GM18870 (cell line): ENCODE data around the gene GPR137B.

Source experiments
- ATAC-seq: cut with Tn5 transposase; IDR thresholded peaks from one replicate; pipeline ENCODE4 v1.9.1; 2021; ENCODE audit warnings: moderate library complexity; ENCODE audit not compliant: unreplicated experiment

GPR137B gene

DNA sequence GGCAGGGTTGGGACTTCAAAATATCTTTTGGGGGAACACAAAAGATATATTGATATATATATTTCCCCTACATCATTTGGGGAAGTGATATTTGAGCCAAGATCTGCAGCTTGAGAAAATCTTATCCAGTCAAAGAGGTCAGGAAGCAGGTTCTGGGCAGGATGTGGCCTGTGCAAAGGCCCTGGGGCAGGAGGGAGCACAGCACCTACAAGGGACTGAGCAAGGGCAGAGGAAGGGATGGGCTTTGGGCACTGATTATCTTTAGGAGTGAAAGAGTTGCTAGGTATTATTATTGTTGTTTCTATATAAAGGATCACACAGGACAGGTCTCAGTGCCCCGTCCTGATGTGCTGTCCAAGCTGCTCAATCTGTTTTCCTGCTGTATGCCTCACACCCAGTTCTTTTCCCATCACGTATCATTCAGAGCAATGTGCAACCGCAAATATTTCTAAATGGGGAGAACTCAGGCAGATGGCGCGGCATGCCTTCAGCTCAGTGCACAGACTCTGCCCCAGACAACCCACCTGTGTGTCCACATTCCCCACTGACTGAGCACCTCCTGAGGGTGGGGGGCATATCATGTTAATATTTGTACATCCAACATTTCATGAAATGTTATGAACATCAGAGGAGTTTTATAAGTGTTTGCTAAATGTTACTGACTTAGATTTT, 28.1 kb upstream of the GPR137B start:
- ATAC-seq, result no peak

DNA sequence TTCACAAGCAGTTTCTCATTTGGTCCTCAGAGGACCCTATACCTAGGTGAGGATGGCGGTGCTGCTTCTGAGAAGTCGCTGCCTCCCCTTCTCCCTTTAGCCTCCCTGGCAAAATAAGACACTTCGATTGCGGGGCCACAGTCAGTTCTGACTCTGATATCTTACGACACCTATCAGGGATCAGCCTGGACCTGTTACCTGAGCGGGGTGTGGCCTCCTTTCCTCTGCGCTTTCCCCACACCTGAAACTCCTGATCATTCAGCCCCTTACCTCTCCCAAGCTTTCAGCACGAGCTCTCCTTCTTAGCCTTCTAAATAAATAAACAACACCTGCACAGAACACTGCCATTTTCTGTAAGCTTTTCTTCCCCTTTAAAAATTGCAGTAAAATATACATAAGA, 24.6 kb upstream of the GPR137B start:
- no peak for ATAC-seq

DNA sequence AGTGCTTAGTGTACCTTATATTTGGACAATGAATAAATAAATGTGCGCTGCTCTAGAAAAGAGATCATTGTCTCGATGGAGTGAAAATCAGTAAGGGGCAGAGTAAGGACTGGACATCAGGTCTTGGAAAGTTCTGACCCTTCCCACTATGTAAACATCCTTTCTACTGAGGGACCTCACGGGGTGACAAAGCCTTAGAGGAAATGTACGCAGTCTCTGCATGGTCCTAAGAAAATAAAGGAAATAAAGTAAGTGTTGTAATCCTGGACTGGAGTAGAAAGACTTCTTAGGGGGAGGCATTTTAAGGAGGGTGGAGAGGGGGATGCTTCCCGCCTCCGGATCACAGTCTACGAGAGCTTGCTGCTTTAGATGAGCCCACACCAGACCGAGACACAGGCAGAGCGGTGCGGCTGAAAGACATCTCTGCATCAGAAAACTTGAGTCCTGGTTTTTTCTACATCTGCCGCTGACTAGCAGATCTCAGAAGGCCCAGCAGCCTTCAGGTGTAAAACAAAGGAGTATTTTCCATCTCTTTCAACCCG, 22.3 kb upstream of the GPR137B start:
- no peak for ATAC-seq

DNA sequence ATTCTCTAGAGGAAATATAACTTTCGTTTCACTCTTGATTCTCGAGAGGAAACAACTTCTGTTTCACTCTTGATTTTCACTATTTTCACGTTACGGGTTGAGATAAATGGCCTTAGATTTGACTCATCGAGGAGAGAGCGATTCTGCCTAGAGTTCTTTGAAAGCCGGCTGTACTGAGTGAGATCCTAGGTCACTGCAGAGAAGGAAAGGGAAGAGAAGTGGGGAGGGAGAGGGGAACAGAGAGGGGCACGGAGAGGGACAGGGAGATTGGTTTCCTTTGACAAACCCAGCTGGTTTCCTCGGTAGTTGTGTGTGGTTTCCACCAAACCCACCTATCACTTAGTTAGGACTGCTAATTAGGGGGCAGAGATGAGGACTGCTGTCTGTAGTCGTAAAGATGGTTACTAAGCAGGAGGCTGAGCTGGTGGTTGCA, 21.6 kb upstream of the GPR137B start:
- ATAC-seq, result peak; percentile 47

DNA sequence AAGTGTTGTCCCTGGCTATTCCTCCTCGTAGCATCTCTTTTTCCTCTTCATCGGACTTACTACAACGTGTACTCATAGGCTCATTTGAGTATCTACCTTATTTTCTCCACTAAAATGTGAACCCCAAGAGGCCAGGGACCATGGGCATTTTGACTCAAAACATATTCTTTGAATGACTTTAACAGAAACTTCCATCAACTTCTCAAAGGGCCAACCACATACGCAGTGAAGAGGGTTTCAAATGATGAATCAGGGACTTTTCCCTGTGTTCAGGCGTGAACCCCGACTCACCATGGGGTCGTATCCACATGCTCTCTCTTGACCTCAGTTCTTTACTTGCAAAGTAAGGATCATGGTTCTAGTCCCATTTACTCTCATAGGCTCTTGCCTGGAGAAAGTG, 20.2 kb upstream of the GPR137B start:
- peak; percentile 72 for ATAC-seq

DNA sequence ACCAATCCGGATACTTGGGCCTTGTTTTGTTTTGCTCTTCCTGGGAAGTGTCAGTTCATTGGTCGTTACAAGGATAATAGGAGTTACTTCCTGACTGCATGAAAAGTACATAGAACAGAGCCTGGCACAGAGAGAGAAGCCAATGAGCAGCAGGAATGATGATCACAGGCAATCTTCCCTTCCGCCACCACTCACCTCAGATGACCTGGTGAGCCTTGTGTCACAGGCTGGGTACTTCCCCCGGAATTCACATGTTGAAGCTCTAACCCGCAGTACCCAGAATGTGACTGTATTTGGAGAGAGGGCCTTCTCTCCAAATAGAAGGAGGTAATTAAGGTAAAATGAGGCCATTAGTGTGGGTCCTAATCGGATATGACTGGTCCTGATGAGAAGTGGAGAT, 18.8 kb upstream of the GPR137B start:
- no peak for ATAC-seq

DNA sequence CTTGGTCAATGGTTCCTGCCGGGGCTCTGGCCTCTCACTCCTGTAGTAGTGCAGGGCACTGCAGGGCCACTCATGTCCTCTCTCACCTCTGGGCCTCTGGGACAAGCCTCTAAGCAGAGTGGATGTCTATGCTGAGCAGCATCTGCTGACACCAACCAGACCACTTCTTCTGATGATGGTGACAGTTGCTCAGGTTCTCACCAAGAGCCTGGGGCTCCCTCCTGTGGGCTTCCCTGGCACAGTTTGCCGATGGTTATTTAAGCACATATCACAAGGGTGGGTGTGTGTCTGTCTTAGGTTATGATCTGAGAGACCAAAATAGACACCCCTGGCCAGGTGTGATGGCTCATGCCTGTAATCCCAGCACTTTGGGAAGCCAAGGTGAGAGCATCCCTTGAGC, 17.4 kb upstream of the GPR137B start:
- no peak for ATAC-seq

DNA sequence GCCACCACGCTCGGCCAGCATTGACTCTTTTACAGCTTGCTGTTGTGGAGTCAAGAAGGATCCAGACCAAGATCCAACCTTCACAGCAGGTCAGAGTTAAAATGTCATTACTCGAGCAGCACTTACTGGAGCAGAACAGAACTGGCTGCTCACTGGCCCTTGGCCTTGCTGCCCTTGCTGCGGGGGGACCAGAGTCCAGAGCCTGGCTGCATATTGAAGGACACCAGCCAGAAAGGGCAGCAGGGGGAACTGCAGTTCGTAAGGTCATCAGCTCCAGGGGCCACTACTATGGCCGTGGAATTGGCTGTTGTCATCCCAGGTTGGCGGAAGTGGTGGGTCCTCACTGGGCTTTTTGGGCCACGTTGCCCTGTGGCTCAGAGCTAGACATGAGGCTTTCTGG, 15.3 kb upstream of the GPR137B start:
- no peak for ATAC-seq

DNA sequence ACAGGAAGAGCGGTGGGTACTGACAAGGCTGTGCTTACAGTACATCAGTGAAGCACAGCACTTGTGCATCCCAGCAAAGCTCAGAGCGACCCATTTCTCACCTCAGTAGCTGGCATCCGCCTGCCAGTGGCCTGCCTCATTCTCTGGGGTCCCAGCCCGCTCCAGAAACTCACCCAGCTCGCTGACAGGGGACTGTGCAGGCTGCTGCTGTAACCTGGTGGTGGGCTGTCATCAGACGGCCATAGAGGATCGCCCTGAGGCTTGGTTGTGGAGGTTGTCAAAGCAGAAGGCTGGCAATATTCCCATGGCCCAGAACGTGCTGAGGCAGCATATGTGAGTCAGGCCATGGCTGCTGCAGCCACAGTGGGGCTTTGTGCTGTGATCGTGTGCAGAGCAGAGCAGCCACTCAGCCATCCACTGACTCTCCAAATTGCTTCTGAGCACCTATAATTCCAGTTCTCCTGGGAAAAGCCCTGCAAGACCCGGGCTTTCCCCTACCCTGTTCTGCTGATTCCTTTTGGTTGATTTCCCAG, 13.6 kb upstream of the GPR137B start:
- ATAC-seq, result no peak

DNA sequence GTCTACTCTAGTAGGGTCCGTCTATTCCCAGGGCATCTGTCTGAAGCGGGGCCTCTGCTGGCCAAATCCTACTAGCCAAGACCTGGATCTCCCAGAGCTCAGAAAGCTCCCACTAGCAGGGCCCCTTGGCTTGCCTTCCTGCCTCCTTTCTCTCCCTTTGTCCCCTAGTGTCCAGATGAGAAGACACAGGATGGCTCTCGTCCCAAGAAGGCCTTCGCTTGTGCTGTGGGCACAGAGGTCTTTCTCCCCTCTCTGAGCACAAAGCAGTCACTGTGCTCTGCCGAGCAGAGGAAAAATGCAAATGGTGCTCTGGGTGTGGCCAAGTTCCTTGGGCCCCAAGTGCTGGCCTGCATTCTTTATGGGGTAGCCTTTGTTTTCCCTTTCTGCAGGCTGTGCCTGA, 13.0 kb upstream of the GPR137B start:
- no peak for ATAC-seq

DNA sequence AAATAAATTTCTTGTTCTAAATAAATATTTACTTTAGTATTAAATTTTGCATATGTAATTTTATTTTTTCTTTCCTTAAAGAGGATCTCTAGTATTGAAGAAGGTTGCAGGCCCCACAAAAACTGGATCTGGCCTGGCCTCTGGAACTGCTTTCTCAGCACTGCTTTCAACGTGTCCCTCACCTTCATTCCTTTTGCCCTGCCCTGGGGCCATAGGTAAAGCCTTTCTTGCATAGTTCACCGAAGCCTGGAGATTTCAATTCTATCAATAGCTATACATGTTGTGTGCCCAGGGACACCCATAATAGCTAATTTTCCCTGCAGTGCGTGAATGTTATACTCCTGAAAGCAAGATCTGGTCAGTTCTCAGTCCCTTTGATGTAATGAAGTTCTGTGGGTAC, 12.0 kb upstream of the GPR137B start:
- no peak for ATAC-seq

DNA sequence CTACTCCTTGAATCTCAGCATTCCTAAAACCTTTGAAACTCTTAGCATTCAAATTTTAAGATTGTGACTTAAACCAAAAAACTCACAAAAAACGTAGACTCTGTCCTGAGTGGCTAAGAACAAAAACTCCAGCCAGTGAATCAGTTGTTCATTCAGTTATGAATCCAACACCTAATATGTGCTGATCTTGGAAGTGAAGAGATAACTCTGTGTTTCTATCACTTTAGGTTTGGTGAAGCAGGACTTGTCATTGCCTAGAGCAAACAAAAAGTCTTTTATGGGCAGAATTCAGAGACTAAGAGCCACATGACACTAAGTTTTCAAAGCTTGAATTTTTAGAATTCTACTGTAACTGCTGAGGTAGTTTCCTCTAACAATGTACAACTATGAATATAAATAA, 10.4 kb upstream of the GPR137B start:
- ATAC-seq, result no peak

DNA sequence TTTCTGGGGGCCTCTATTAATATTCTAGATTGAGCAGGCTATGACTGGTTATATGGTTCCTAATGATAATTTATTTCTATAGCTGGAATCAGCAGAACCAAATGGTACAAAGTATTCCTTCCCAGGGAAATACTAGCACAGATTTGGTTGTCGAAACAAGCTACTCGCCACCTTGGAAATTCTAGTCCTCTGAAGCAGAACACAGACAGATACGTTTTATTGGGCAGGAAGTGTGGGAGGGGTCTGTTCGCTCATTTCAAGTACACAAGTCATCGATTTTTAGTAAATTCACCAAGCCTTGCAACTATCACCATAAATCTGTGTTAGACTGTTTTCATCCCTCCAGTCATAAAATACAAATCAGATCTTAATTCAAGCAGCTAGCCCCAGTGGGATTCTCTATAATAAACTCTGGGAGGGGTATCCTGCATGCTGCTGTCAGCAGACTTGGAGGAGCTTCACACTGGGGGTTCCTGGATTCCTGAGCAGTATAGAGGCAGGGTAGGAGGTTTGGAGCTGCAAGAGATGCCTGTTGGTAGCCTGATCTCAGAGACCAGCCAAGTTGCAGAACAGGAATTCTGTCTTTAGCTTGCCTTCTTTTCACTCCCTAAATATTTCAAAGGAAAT, 9.8 kb upstream of the GPR137B start:
- ATAC-seq, result no peak

DNA sequence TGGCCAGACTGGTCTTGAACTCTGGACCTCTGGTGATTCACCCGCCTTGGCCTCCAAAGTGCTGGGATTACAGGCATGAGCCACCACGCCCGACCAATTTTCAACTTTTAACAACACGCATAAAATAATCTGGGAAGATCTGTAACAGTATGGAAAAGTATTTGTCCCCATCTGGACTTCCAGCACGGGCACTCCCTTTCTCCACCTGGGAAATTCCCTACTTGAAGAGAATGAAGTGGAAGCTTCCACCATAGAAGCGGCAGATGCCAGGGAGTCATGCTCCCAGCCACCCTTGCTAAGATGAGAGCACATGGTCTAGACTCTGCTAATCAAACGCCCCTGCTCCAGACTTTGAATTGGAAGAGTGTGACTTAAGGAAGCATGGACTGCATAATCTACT, 9.0 kb upstream of the GPR137B start:
- no peak for ATAC-seq

DNA sequence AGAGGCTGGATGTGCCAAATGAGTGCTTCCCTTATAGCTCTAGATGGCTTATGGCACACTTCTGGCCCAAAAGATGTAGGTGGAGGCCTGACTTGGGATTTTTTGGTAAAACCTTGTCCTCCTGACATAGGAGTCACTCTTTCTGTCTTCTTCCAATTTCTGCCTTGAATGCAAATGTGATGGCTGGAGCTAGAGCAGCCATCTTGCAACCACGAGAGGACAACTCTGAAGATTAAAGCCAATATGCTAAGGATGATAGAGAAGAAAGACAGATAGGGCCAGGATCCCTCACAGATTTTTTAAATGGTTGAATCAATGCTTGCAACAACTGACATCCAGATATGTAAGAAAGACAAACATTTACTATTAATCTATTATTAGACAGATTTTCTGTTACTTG, 8.5 kb upstream of the GPR137B start:
- no peak for ATAC-seq

DNA sequence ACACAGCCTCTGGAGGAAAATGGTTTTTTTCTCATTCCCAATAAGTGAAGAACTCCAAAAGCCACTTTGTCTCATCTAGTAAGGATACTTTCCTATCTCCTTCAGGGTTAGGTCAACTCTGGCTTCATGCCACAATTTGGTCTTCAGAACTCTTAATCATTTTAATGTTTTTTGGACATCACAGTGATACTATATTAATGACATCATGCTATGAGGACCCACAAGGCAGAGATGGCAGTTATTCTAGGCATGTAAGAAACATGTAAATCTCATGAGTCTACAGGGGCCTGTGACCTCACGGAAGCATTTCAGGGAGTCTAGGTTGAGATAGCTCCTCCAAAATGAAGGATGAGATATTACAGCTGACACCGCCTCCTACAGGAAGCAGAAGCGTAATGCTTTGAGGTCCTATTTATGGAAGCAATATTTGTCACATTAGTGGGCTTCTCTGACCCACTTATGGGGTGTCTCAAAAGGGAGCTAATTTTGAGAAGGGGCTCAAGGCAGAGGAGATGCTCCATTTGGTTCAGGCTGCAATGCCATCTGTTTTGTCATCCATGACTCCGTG, 5.0 kb upstream of the GPR137B start:
- no peak for ATAC-seq

DNA sequence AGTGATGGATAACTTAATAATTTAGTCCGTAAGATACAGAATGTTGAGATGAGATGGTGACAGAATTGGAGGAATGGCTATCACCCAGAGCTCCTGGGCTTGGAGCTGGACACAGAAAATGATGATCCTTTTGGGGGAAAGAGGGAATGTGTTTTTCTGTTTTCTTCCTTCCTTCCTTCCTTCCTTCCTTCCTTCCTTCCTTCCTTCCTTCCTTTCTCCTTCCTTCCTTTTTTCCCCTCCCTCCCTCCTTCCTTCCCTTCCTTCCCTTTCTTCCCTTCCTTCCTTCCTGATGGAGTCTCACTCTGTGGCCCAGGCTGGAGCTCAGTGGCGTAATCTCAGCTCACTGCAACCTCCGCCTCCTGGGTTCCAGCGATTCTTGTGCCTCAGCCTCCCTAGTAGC, 2.8 kb upstream of the GPR137B start:
- no peak for ATAC-seq

DNA sequence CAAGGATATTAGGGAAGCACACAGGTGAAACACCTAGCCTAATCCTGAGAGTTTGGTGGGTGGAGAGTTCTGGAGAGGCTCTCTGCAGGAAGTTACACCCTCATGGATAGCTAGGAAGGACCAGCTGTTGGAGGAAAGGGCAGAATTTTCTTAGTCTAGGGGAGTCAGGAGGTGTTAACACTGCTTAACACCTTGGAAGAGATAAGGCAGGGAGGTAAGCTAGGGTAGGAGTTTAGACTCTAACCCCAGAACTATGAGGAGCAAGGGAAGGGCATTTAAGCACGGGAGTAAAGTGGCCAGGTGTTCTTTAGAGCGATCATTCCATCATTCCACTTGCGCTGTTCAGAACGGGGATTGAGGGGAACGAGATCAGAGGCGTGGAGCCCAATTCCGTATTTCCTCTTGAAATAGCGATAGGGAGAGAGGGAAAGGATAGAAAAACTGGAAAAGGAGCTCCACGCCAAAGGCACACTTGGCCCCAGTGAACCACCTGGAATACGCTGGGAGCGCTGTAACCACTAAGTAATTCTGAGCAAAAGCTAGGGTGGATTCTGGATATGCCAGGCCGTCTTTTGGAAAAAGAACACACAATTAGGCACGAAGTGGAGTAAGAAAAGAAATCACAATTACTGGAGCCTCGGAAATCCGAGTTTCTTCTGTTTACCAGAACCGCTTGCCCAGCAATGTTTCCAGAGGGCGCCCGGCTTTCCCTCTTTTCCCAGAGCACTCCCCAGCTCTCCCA, 1.5 kb upstream of the GPR137B start:
- no peak for ATAC-seq

DNA sequence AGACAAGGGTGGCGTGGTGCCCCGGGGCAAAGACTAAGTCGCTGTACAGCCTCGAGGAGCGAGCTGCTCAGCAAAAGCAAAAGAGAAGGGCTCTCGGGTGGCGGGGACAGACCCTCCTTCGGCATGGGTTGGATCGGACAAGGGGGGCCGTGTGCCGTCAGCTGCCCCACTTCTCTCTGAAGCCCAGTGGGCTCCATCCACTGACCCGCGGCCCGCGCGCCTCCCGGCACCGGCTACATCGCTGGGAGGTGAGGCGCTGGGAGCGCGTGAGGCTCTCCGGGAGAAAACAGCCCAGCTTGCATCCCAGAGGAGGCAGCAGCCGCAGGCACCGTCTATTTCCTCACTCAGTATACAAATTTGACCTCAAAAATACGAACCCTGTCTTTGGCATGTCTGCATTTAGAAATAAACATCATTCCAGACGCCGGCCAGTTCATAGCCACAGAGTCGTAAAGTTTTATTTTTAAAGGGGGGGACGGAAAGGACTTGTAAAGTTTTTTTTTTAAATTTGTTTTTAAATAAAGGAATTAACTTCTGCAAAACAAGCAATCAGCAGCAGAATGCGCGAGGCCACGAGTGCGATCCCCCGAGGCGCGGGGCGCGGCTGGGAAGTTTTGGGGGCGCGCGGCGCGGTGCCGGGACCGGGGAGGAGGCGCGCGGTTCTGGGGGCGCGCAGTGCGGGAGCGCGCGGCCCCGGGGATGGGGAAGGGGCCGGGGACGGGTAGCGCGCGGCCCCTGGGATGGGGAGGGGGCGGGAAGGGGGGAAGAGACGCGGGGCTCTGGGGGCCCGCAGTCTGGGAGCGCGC, 689 bp upstream of the GPR137B start:
- ATAC-seq, result no peak

DNA sequence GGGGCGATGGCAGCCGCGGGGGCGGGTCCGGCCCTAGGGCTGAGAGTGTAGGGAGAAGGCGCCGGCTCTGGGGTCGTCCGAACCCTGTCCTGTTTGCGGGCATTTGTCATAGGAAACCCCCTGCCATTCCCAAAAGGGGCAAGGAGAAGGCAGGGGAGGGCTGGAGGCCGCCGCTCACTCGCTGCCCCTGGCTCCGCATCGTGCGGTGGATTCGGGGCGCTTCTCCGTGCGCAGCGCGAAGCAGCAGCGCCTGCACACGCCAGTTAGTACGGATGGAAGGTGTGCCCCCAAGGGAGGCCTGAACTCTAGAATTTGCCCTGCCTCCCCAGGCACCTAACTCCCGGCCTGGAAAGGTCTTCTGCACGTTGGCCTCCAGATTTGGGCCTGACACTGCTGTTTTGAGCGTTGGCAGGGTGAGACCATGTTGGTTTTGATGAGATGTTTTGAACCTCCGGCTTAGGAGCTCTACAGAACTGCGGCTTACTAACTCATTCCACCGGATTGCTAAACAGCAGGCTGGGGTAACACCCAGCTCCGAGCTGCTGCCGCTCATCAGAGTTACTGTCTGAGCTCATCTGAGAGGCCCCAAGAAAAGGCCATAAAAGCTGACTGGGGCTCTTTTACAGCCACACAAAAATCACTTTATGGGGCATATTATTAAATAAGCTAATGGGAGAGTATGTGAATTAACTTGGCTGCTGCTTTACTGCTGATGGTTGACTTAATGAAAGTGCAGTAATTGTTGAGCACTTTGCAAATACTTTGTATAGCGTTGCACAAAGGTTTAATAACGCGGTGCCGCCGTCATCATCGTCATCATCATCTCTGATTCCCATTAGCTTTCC, 987 bp downstream of the GPR137B start:
- no peak for ATAC-seq
